T-helper 1 cell (primary cell): ENCODE results near the gene CPED1.
"Not testable (repeated sequence)": the region's sequence is repeated elsewhere in the genome, so short reads cannot be mapped to it uniquely, and the experiment has no call there.

Experiments used
- DNase-seq, 5 donors: peaks; one replicate each; pipeline ENCODE4 v3.0.0-alpha.2; 2012 to 2020

CPED1 gene

GRCh38 chr7:121020989-121021969 lies 32.8 kb downstream of the CPED1 start:
- no peak for DNase-seq

GRCh38 chr7:121023194-121023593 lies 34.7 kb downstream of the CPED1 start:
- DNase-seq, result no peak

- DNase-seq, result no peak
Measured at GRCh38 chr7:121023683-121024511, 35.4 kb downstream of the CPED1 start.

GRCh38 chr7:121024611-121025010 lies 36.1 kb downstream of the CPED1 start:
- no peak for DNase-seq

GRCh38 chr7:121026159-121026558 lies 37.6 kb downstream of the CPED1 start:
- DNase-seq, result no peak

GRCh38 chr7:121026577-121027111 lies 38.1 kb downstream of the CPED1 start:
- no peak for DNase-seq

- no peak for DNase-seq
Measured at GRCh38 chr7:121027761-121028669, 39.5 kb downstream of the CPED1 start.

GRCh38 chr7:121029302-121029701 lies 40.8 kb downstream of the CPED1 start:
- no peak for DNase-seq

GRCh38 chr7:121030308-121030707 lies 41.8 kb downstream of the CPED1 start:
- DNase-seq, result no peak

- DNase-seq, result no peak
Measured at GRCh38 chr7:121032645-121033460, 44.3 kb downstream of the CPED1 start.

GRCh38 chr7:121034929-121035328 lies 46.4 kb downstream of the CPED1 start:
- no peak for DNase-seq

GRCh38 chr7:121036776-121037175 lies 48.3 kb downstream of the CPED1 start:
- DNase-seq, result not testable (repeated sequence)

- not testable (repeated sequence) for DNase-seq
Measured at GRCh38 chr7:121037329-121037728, 48.8 kb downstream of the CPED1 start.

- DNase-seq, result no peak
Measured at GRCh38 chr7:121037957-121038716, 49.6 kb downstream of the CPED1 start.

GRCh38 chr7:121038717-121039509 lies 50.4 kb downstream of the CPED1 start:
- no peak for DNase-seq

GRCh38 chr7:121039510-121039822 lies 51.0 kb downstream of the CPED1 start:
- DNase-seq, result no peak

GRCh38 chr7:121039994-121040393 lies 51.5 kb downstream of the CPED1 start:
- no peak for DNase-seq

GRCh38 chr7:121041516-121042148 lies 53.1 kb downstream of the CPED1 start:
- no peak for DNase-seq

- DNase-seq, result no peak
Measured at GRCh38 chr7:121042195-121042594, 53.7 kb downstream of the CPED1 start.
